SK-N-SH (cell line): ENCODE results near the gene PTPN2. TPM values are rescaled to one million over a fixed set of nuclear protein-coding genes. Genes with fewer than 3 reads are reported as not detected.
"Not testable (repeated sequence)": the region's sequence is repeated elsewhere in the genome, so short reads cannot be mapped to it uniquely, and the experiment has no call there.

Experiments used
- CTCF ChIA-PET: fragments of 300-600, 350-600 bp; formaldehyde crosslinking; extraction: SDS; loops from one replicate; lab custom pipeline; 2021; lab: Yijun Ruan, JAX
- POLR2A ChIA-PET: fragments of 350-600 bp; sonication (Branson Sonifier 250); formaldehyde crosslinking; extraction: SDS; loops from one replicate; lab custom pipeline; 2020; ENCODE audit warnings: antibody characterized with exemption, inconsistent platforms; lab: Yijun Ruan, JAX
- DNase-seq: peaks from one replicate; pipeline ENCODE4 v3.0.0; 2012
- H2AFZ ChIP-seq: fragments of 200-600 bp; sonication (generic); 2 replicates; pipeline ENCODE4 v1.8.1; 2016; ENCODE audit warnings: antibody characterized with exemption, mild to moderate bottlenecking, low read depth
- H3F3A ChIP-seq: fragments of 200-600 bp; sonication (generic); replicated peaks from 2 replicates; pipeline ENCODE3; 2016; ENCODE audit warnings: antibody characterized with exemption, mild to moderate bottlenecking; ENCODE audit not compliant: insufficient read depth
- H3K27ac ChIP-seq, 2 experiments: fragments of 200-500 bp in 1 of 2; fragments of 200-600 bp in 1 of 2; sonication (Bioruptor generic) in 1 of 2; sonication (generic), shearing (Covaris generic) in 1 of 2; 2 replicates each; pipeline versions ENCODE4 v1.5.1 to v1.6.1; 2014 to 2016; ENCODE audit warnings: low read depth in 2 of 2, inconsistent platforms in 1 of 2, low read length in 1 of 2, mild to moderate bottlenecking in 1 of 2, mixed read lengths in 1 of 2
- H3K27me3 ChIP-seq: fragments of 200-600 bp; sonication (generic), shearing (Covaris generic); 2 replicates; pipeline ENCODE4 v1.6.1; 2016; ENCODE audit warnings: mixed run types; ENCODE audit not compliant: insufficient read depth
- H3K36me3 ChIP-seq, 2 experiments: fragments of 200-500 bp in 1 of 2; fragments of 200-600 bp in 1 of 2; sonication (Bioruptor generic) in 1 of 2; sonication (generic) in 1 of 2; replicated peaks in 1 of 2; 2 replicates each; pipeline versions ENCODE3 to v1.5.1; 2014 to 2016; ENCODE audit warnings: low read length in 1 of 2, mild to moderate bottlenecking in 1 of 2; ENCODE audit not compliant: insufficient read depth in 2 of 2, control insufficient read depth in 1 of 2
- H3K4me1 ChIP-seq, 2 experiments: fragments of 200-500 bp in 1 of 2; fragments of 200-600 bp in 1 of 2; sonication (Bioruptor generic) in 1 of 2; sonication (generic), shearing (Covaris generic) in 1 of 2; 2 replicates each; pipeline versions ENCODE4 v1.5.1 to v1.6.1; 2014 to 2016; ENCODE audit warnings: low read depth in 1 of 2, low read length in 1 of 2, mixed run types in 1 of 2; ENCODE audit not compliant: insufficient read depth in 2 of 2, control insufficient read depth in 1 of 2
- H3K4me2 ChIP-seq: fragments of 200-600 bp; sonication (generic), shearing (Covaris generic); 2 replicates; pipeline ENCODE4 v1.6.1; 2017; ENCODE audit warnings: mixed run types
- H3K4me3 ChIP-seq, 2 experiments: fragments of 200-500 bp in 1 of 2; fragments of 200-600 bp in 1 of 2; sonication (Bioruptor generic) in 1 of 2; sonication (generic), shearing (Covaris generic) in 1 of 2; 2 replicates each; pipeline versions ENCODE4 v1.5.1 to v1.8.1; 2014 to 2016; ENCODE audit warnings: low read depth in 2 of 2, inconsistent platforms in 1 of 2, low read length in 1 of 2, mild to moderate bottlenecking in 1 of 2, mixed read lengths in 1 of 2, moderate library complexity in 1 of 2
- H3K79me2 ChIP-seq: fragments of 200-600 bp; sonication (generic); 2 replicates; pipeline ENCODE4 v1.8.1; 2017; ENCODE audit warnings: mild to moderate bottlenecking; ENCODE audit not compliant: insufficient read depth
- H3K9ac ChIP-seq: fragments of 200-600 bp; sonication (generic); 2 replicates; pipeline ENCODE4 v1.6.1; 2017; ENCODE audit warnings: mixed run types
- H3K9me2 ChIP-seq: fragments of 200-600 bp; sonication (generic); 2 replicates; pipeline ENCODE4 v1.6.1; 2017; ENCODE audit warnings: mixed run types
- H3K9me3 ChIP-seq: fragments of 200-600 bp; sonication (generic); 2 replicates; pipeline ENCODE4 v1.6.1; 2017; ENCODE audit warnings: mixed run types, mild to moderate bottlenecking, moderate library complexity
- H4K20me1 ChIP-seq: fragments of 200-600 bp; sonication (generic); 2 replicates; pipeline ENCODE4 v1.6.1; 2017; ENCODE audit warnings: mild to moderate bottlenecking, mixed run types; ENCODE audit not compliant: insufficient read depth
- EZH2phosphoT487 ChIP-seq: fragments of 200-600 bp; sonication (generic); IDR thresholded peaks from 2 replicates; pipeline ENCODE4 v1.6.1; 2017; ENCODE audit warnings: low read depth, mixed run types, mild to moderate bottlenecking, antibody characterized with exemption, moderate library complexity, borderline replicate concordance
- FOSL2 ChIP-seq: IDR thresholded peaks from 2 replicates; pipeline ENCODE4 v1.4.0; 2012; ENCODE audit warnings: low read depth, mild to moderate bottlenecking, moderate library complexity, borderline replicate concordance
- FOXM1 ChIP-seq: IDR thresholded peaks from 2 replicates; pipeline ENCODE4 v1.4.0; 2012; ENCODE audit warnings: low read depth, mild to moderate bottlenecking
- GABPA ChIP-seq: IDR thresholded peaks from 2 replicates; pipeline ENCODE4 v1.4.0; 2012; ENCODE audit warnings: low read depth, mild to moderate bottlenecking
- GATA2 ChIP-seq: sonication (generic); formaldehyde crosslinking; IDR thresholded peaks from 2 replicates; pipeline ENCODE4 v1.5.0; 2020; ENCODE audit warnings: mild to moderate bottlenecking, missing genetic modification reagents
- MEF2A ChIP-seq: IDR thresholded peaks from 2 replicates; pipeline ENCODE4 v1.4.0; 2012; ENCODE audit warnings: low read depth, borderline replicate concordance
- NRF1 ChIP-seq: IDR thresholded peaks from 2 replicates; pipeline ENCODE4 v1.6.1; 2012; ENCODE audit warnings: low read depth, mild to moderate bottlenecking, low read length
- RCOR1 ChIP-seq: fragments of 150-350 bp; IDR thresholded peaks from 2 replicates; pipeline ENCODE4 v1.6.1; 2017; ENCODE audit warnings: antibody characterized with exemption, low read length
- RXRA ChIP-seq: IDR thresholded peaks from 2 replicates; pipeline ENCODE4 v1.4.0; 2012; ENCODE audit warnings: low read depth, mild to moderate bottlenecking, borderline replicate concordance
- TAF1 ChIP-seq: IDR thresholded peaks from 2 replicates; pipeline ENCODE4 v1.6.1; 2012; ENCODE audit warnings: low read depth, mild to moderate bottlenecking, low read length, moderate library complexity, borderline replicate concordance
- TEAD4 ChIP-seq: IDR thresholded peaks from 2 replicates; pipeline ENCODE4 v1.4.0; 2012; ENCODE audit warnings: mild to moderate bottlenecking, borderline replicate concordance; ENCODE audit not compliant: insufficient read depth
- USF1 ChIP-seq: IDR thresholded peaks from 2 replicates; pipeline ENCODE4 v1.4.0; 2012; ENCODE audit warnings: low read depth, borderline replicate concordance
- YY1 ChIP-seq: IDR thresholded peaks from 2 replicates; pipeline ENCODE4 v1.4.0; 2012; ENCODE audit warnings: low read depth, mild to moderate bottlenecking
- WGBS: methylation state at CpG from one replicate; pipeline ENCODE4 v1.1.6; 2017; ENCODE audit warnings: low lambda C conversion rate; 5-methylcytosine and 5-hydroxymethylcytosine counted together
- polyA plus RNA-seq, 3 experiments: library from polyadenylated mRNA; depleted of rRNA; stranded (reverse); fragments of >200 nt; gene quantifications; 2 replicates each; pipeline ENCODE4 v1.2.3, GENCODE V29; 2012
- TF ChIP-seq, protein P1 (sequence below): IDR thresholded peaks from 2 replicates; pipeline ENCODE4 v1.4.0; 2012; ENCODE audit warnings: low read depth
- TF ChIP-seq, protein P2 (sequence below): fragments of 150-350 bp; IDR thresholded peaks from 2 replicates; pipeline ENCODE4 v1.6.1; 2017; ENCODE audit warnings: antibody characterized with exemption, low read length, low read depth, borderline replicate concordance
- TF ChIP-seq, protein P3 (sequence below): IDR thresholded peaks from 2 replicates; pipeline ENCODE4 v1.4.0; 2012; ENCODE audit warnings: low read depth, borderline replicate concordance

The PTPN2 gene
- polyA plus RNA-seq, 1 of the 3 experiments (the other 2 are of a cell fraction) = 11.2 TPM

DNA sequence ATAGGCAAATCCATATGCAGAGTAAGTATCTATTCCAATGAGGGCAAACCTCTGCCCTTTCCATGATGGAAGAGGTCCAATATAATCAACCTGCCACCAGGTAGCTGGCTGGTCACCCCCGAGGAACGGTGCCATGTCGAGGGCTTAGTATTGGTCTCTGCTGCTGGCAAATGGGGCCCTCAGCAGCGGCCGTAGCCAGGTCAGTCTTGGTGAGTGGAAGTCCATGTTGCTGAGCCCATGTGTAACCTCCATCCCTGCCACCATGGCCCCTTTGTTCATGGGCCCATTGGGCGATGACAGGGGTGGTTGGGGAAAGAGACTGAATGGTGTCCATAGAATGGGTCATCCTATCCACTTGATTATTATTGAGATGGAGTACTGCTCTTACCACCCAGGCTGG, 128.4 kb downstream of the PTPN2 start:
- H3K9me2 ChIP-seq, H3K9me3 ChIP-seq, H3K9ac ChIP-seq, H3F3A ChIP-seq, H2AFZ ChIP-seq, CTCF ChIA-PET, H3K27me3 ChIP-seq, DNase-seq, H3K36me3 ChIP-seq, POLR2A ChIA-PET, H3K4me3 ChIP-seq, H4K20me1 ChIP-seq, H3K4me2 ChIP-seq, H3K79me2 ChIP-seq, H3K4me1 ChIP-seq, H3K27ac ChIP-seq: not testable (repeated sequence)
- 94% methylated on average over 2 of the region's 6 CpGs for WGBS

- H4K20me1 ChIP-seq = no peaks in the 10 kb centered on the region
- H3K4me2 ChIP-seq = no peak overlapping the region
- WGBS = 86% methylated on average over 6 of the region's 6 CpGs
- H3K4me3 ChIP-seq = no peak overlapping the region
- H3K27ac ChIP-seq = no peak overlapping the region
- no peak for DNase-seq
- POLR2A ChIA-PET = no interaction called here
- H2AFZ ChIP-seq = no peak overlapping the region
- H3K9ac ChIP-seq = no peak overlapping the region
- CTCF ChIA-PET = no interaction called here
- H3K9me2 ChIP-seq = no peaks in the 10 kb centered on the region
- H3K27me3 ChIP-seq = no peaks in the 10 kb centered on the region
- H3F3A ChIP-seq = peaks cover 3% of the 10 kb centered on the region
- no peak for TF ChIP-seq RXRA
- TF ChIP-seq, protein P1, sequence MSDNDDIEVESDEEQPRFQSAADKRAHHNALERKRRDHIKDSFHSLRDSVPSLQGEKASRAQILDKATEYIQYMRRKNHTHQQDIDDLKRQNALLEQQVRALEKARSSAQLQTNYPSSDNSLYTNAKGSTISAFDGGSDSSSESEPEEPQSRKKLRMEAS = no peak
- TF ChIP-seq NRF1 = no peak
- TF ChIP-seq TEAD4 = no peak
- TF ChIP-seq YY1 = no peak
- no peak for TF ChIP-seq FOSL2
- no peak for TF ChIP-seq FOXM1
- no peak for TF ChIP-seq USF1
- no peak for TF ChIP-seq GATA2 (CRISPR knock-in tag)
- TF ChIP-seq MEF2A = no peak
- no peak for TF ChIP-seq GABPA
- TF ChIP-seq RCOR1 = no peak
- TF ChIP-seq, protein P2, sequence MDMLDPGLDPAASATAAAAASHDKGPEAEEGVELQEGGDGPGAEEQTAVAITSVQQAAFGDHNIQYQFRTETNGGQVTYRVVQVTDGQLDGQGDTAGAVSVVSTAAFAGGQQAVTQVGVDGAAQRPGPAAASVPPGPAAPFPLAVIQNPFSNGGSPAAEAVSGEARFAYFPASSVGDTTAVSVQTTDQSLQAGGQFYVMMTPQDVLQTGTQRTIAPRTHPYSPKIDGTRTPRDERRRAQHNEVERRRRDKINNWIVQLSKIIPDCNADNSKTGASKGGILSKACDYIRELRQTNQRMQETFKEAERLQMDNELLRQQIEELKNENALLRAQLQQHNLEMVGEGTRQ = no peak
- TF ChIP-seq EZH2phosphoT487 = no peak
- no peak for TF ChIP-seq TAF1
- TF ChIP-seq, protein P3, sequence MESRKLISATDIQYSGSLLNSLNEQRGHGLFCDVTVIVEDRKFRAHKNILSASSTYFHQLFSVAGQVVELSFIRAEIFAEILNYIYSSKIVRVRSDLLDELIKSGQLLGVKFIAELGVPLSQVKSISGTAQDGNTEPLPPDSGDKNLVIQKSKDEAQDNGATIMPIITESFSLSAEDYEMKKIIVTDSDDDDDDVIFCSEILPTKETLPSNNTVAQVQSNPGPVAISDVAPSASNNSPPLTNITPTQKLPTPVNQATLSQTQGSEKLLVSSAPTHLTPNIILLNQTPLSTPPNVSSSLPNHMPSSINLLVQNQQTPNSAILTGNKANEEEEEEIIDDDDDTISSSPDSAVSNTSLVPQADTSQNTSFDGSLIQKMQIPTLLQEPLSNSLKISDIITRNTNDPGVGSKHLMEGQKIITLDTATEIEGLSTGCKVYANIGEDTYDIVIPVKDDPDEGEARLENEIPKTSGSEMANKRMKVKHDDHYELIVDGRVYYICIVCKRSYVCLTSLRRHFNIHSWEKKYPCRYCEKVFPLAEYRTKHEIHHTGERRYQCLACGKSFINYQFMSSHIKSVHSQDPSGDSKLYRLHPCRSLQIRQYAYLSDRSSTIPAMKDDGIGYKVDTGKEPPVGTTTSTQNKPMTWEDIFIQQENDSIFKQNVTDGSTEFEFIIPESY = no peak
- H3K36me3 ChIP-seq = no peaks in the 10 kb centered on the region
- peaks cover 0 to 7% of the 10 kb centered on the region in 2 experiments; a peak in 1 of 4 replicates for H3K4me1 ChIP-seq
- no peaks in the 10 kb centered on the region for H3K9me3 ChIP-seq
- H3K79me2 ChIP-seq = no peaks in the 10 kb centered on the region
Measured at GRCh38 chr18:12754511-12754910, 129.5 kb downstream of the PTPN2 start.
